ENCODE data around the gene C4B.
"Not testable (repeated sequence)": the region's sequence is repeated elsewhere in the genome, so short reads cannot be mapped to it uniquely, and the experiment has no call there.

The C4B gene

GRCh38 chr6:31970604-31971271 lies 43.9 kb upstream of the C4B start:
- peaks cover 36% of the 10 kb centered on the region for H3K4me1 ChIP-seq
- no peak for TF ChIP-seq Cebpa-rat (IDR thresholded peaks at IDR 0.05)
- peak overlapping the region; percentile 89 for H3K27ac ChIP-seq
- H3K36me3 ChIP-seq: peaks cover 55% of the 10 kb centered on the region
- no peaks in the 10 kb centered on the region for H3K27me3 ChIP-seq
- H3K9ac ChIP-seq: peak overlapping the region; percentile 88
- H3K4me2 ChIP-seq: peak overlapping the region; percentile 97
- peaks cover 6% of the 10 kb centered on the region; the same call in 1 of the 2 replicates for H4K20me1 ChIP-seq
- H3K9me3 ChIP-seq: peaks cover under 1% of the 10 kb centered on the region; the same call in 1 of the 2 replicates
- peak overlapping the region; percentile 81 for H3K4me3 ChIP-seq

- H3K27ac ChIP-seq: peak overlapping the region; percentile 89
- peaks cover 36% of the 10 kb centered on the region for H3K4me1 ChIP-seq
Measured at GRCh38 chr6:31971279-31971992, 43.2 kb upstream of the C4B start.

GRCh38 chr6:31971993-31972708 lies 42.4 kb upstream of the C4B start, which contains the start of gene DXO:
DXO (minus strand) TSS chr6:31972138; CDS start chr6:31971675, 463 bp downstream.
- H4K20me1 ChIP-seq: peaks cover 6% of the 10 kb centered on the region; the same call in 1 of the 2 replicates
- TF ChIP-seq Cebpa-rat (IDR thresholded peaks at IDR 0.05): peak; percentile 94
- H3K9ac ChIP-seq: peak within 1 kb of the TSS; percentile 88
- peaks cover 47% of the 10 kb centered on the region for H3K36me3 ChIP-seq
- peak within 1 kb of the TSS; percentile 81 for H3K4me3 ChIP-seq
- H3K4me1 ChIP-seq: peaks cover 36% of the 10 kb centered on the region
- H3K9me3 ChIP-seq: peaks cover 12% of the 10 kb centered on the region; the same call in 1 of the 2 replicates
- peak within 1 kb of the TSS; percentile 89 for H3K27ac ChIP-seq
- H3K4me2 ChIP-seq: peak within 1 kb of the TSS; percentile 97
- no peaks in the 10 kb centered on the region for H3K27me3 ChIP-seq

More at GRCh38 chr6:31971279-31971992, 43.2 kb upstream of the C4B start:
- H3K9ac ChIP-seq: peak overlapping the region; percentile 88
- H3K9me3 ChIP-seq: peaks cover 5% of the 10 kb centered on the region; the same call in 1 of the 2 replicates
- TF ChIP-seq Cebpa-rat (IDR thresholded peaks at IDR 0.05): no peak
- H3K4me3 ChIP-seq: peak overlapping the region; percentile 81
- peaks cover 48% of the 10 kb centered on the region for H3K36me3 ChIP-seq
- H3K27me3 ChIP-seq: no peaks in the 10 kb centered on the region
- peaks cover 6% of the 10 kb centered on the region; the same call in 1 of the 2 replicates for H4K20me1 ChIP-seq
- peak overlapping the region; percentile 97 for H3K4me2 ChIP-seq

GRCh38 chr6:31972709-31973350 lies 41.8 kb upstream of the C4B start:
- no peak for TF ChIP-seq Cebpa-rat (IDR thresholded peaks at IDR 0.05)
- H3K9ac ChIP-seq: peak overlapping the region; percentile 88
- peaks cover 40% of the 10 kb centered on the region for H3K36me3 ChIP-seq
- peak overlapping the region; percentile 81 for H3K4me3 ChIP-seq
- H3K27me3 ChIP-seq: no peaks in the 10 kb centered on the region
- peak overlapping the region; percentile 89 for H3K27ac ChIP-seq
- peak overlapping the region; percentile 97 for H3K4me2 ChIP-seq
- H3K4me1 ChIP-seq: peaks cover 36% of the 10 kb centered on the region
- peaks cover 6% of the 10 kb centered on the region; the same call in 1 of the 2 replicates for H4K20me1 ChIP-seq
- peaks cover 12% of the 10 kb centered on the region; the same call in 1 of the 2 replicates for H3K9me3 ChIP-seq

GRCh38 chr6:31976065-31976464 lies 38.5 kb upstream of the C4B start:
- H3K4me2 ChIP-seq, H3K27me3 ChIP-seq, H4K20me1 ChIP-seq, H3K27ac ChIP-seq, H3K4me3 ChIP-seq, H3K9ac ChIP-seq: not testable (repeated sequence)
- Histone ChIP-seq H3K9me3 (peaks cover 12% of the 10 kb centered on the region; the same call in 1 of the 2 replicates), H3K36me3 (peaks cover 24% of the 10 kb centered on the region; the same call in 1 of the 2 replicates), H3K4me1 (peaks cover 22% of the 10 kb centered on the region)

- H3K4me1 ChIP-seq: peaks cover 13% of the 10 kb centered on the region
- H3K27ac ChIP-seq: no peak overlapping the region
- no peak overlapping the region for H3K4me3 ChIP-seq
- no peaks in the 10 kb centered on the region for H4K20me1 ChIP-seq
- H3K9me3 ChIP-seq: peaks cover 12% of the 10 kb centered on the region; the same call in 1 of the 2 replicates
- H3K36me3 ChIP-seq: peaks cover 24% of the 10 kb centered on the region; the same call in 1 of the 2 replicates
- no peak for TF ChIP-seq Cebpa-rat (IDR thresholded peaks at IDR 0.05)
- no peaks in the 10 kb centered on the region for H3K27me3 ChIP-seq
- H3K9ac ChIP-seq: no peak overlapping the region
- no peak overlapping the region for H3K4me2 ChIP-seq
Measured at GRCh38 chr6:31977816-31978431, 36.7 kb upstream of the C4B start.

- H3K4me1 ChIP-seq: peaks cover 4% of the 10 kb centered on the region
- no peaks in the 10 kb centered on the region for H4K20me1 ChIP-seq
- no peak overlapping the region for H3K27ac ChIP-seq
- no peaks in the 10 kb centered on the region for H3K27me3 ChIP-seq
- TF ChIP-seq Cebpa-rat (IDR thresholded peaks at IDR 0.05): no peak
- H3K9me3 ChIP-seq: peaks cover 12% of the 10 kb centered on the region; the same call in 1 of the 2 replicates
- peaks cover 24% of the 10 kb centered on the region; the same call in 1 of the 2 replicates for H3K36me3 ChIP-seq
- H3K4me3 ChIP-seq: no peak overlapping the region
- no peak overlapping the region for H3K9ac ChIP-seq
- H3K4me2 ChIP-seq: no peak overlapping the region
Measured at GRCh38 chr6:31978831-31979230, 35.8 kb upstream of the C4B start.

DNA sequence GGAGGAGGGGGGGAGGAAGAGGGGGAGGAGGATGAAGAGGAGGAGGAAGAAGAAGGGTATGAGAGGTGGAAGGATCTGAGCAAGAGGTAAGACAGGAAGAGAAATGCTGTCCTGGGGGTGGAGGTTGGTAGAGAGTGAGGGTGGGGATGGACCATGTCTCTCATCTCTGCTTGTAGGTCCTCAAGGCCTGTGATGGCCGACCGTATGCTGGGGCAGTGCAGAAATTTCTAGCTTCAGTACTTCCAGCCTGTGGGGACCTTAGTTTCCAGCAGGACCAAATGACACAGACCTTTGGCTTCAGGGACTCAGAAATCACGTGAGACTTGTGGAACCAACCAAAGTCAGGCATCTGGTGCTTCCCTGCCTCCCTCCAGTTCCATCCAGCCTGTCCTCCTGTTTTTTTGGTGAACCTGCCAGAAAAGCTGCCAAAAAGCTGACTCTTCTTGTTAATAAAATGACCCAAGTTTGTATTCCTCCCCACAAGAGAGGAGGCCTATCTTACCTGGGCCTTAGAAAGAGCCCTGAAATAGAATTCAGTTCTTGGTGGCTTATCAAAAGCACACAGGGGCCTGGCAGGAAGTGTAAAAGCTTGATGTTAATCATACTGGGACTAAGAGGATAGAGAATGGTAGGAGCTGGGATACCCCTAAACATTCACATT lies 35.2 kb upstream of the C4B start:
- H4K20me1 ChIP-seq: no peaks in the 10 kb centered on the region
- no peak overlapping the region for H3K27ac ChIP-seq
- H3K4me3 ChIP-seq: no peak overlapping the region
- peaks cover 12% of the 10 kb centered on the region; the same call in 1 of the 2 replicates for H3K9me3 ChIP-seq
- TF ChIP-seq Cebpa-rat (IDR thresholded peaks at IDR 0.05): no peak
- no peaks in the 10 kb centered on the region for H3K27me3 ChIP-seq
- no peak overlapping the region for H3K9ac ChIP-seq
- no peaks in the 10 kb centered on the region for H3K4me1 ChIP-seq
- peaks cover 24% of the 10 kb centered on the region; the same call in 1 of the 2 replicates for H3K36me3 ChIP-seq
- no peak overlapping the region for H3K4me2 ChIP-seq

DNA sequence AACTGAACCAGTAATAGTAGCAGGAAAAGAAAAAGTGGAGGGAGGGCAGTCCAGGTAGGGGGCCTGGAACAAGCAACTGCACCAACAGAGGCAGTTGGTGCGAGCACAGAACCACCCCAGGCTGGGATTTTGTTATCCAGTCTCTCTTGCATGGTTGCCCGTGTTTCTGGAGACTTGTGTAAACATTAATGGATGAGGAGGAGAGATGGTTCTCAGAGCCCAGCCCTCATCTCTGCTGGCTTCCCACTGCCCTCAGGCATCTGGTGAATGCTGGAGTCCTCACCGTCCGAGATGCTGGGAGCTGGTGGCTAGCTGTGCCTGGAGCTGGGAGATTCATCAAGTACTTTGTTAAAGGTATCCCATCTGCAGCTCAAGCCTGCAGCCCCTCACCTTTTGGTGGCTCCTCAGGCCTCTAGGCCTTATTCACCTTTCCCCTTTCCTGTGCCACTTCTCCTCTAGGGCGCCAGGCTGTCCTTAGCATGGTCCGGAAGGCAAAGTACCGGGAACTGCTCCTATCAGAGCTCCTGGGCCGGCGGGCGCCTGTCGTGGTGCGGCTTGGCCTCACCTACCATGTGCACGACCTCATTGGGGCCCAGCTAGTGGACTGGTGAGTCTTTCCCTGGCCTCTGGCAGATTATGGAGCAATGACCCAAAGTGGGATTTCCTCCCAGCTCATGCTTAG lies 34.3 kb upstream of the C4B start:
- Histone ChIP-seq H3K9me3 (peaks cover 12% of the 10 kb centered on the region; the same call in 1 of the 2 replicates), H3K36me3 (peaks cover 21% of the 10 kb centered on the region; the same call in 1 of the 2 replicates)
- not testable (repeated sequence) for H3K4me2 ChIP-seq, H3K27me3 ChIP-seq, H4K20me1 ChIP-seq, H3K9ac ChIP-seq, H3K27ac ChIP-seq, H3K4me3 ChIP-seq, H3K4me1 ChIP-seq

DNA sequence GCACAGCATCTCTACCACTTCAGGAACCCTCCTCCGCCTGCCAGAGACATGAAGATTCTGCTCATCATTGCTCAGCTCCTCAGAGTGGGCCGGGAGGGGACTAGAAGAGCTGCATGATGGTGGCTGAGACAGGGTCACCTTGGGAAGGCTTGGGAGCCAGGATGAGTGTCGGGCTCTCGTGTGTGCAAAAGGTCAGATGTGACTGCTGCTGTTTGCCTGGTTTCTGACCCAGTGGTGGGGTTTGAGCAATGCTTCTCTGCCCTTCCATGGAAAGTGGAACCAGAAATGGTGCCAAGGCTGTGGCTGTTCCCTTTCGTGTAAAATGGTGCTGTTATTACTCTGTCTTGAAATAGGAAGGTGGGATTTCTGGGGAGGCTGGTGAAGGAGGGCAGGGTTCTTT lies 33.6 kb upstream of the C4B start:
- not testable (repeated sequence) for H3K27me3 ChIP-seq, H3K27ac ChIP-seq, H3K4me2 ChIP-seq, H4K20me1 ChIP-seq, H3K4me1 ChIP-seq, H3K9ac ChIP-seq, H3K4me3 ChIP-seq, H3K9me3 ChIP-seq
- H3K36me3 ChIP-seq: peaks cover 20% of the 10 kb centered on the region; the same call in 1 of the 2 replicates

- H3K36me3 ChIP-seq: peaks cover 18% of the 10 kb centered on the region; the same call in 1 of the 2 replicates
- not testable (repeated sequence) for H3K4me2 ChIP-seq, H3K27ac ChIP-seq, H3K27me3 ChIP-seq, H3K4me3 ChIP-seq, H3K9ac ChIP-seq, H3K9me3 ChIP-seq, H4K20me1 ChIP-seq, H3K4me1 ChIP-seq
Measured at GRCh38 chr6:31981744-31982143, 32.9 kb upstream of the C4B start, which contains the start of gene C4A. C4A (plus strand) TSS chr6:31982057; CDS start chr6:31982108, 51 bp downstream.

All from BLaER1 (cell line).